B cell (primary cell): ENCODE measurements around the gene UTS2R. TPM values are rescaled to one million over a fixed set of nuclear protein-coding genes. Genes with fewer than 3 reads are reported as not detected.

Experiments
- ATAC-seq: fragments of 200-7000 bp; cut with Tn5 transposase; one replicate; pipeline ENCODE4 v1.10.0; 2021; ENCODE audit warnings: low read depth, mild to moderate bottlenecking, moderate number of reproducible peaks, moderate library complexity
- CTCF ChIA-PET: fragments of 350-600 bp; sonication (Branson Sonifier 250); formaldehyde crosslinking; loops from one replicate; lab custom pipeline; 2021; ENCODE audit warnings: antibody characterized with exemption, inconsistent platforms; lab: Charles Lee
- POLR2A ChIA-PET: fragments of 350-600 bp; sonication (Branson Sonifier 250); formaldehyde crosslinking; loops from one replicate; lab custom pipeline; 2021; ENCODE audit warnings: antibody characterized with exemption; lab: Charles Lee
- DNase-seq: peaks from one replicate; pipeline ENCODE4 v3.0.0; 2013
- H2AFZ ChIP-seq: 2 replicates; pipeline ENCODE4 v1.6.1; 2012; ENCODE audit warnings: mild to moderate bottlenecking, low read depth, low read length; ENCODE audit not compliant: insufficient read depth, poor library complexity, severe bottlenecking
- H3K27ac ChIP-seq, 2 donors: 1 replicate in 1 of 2; 2 replicates in 1 of 2; pipeline ENCODE4 v1.5.1; 2012 to 2013; ENCODE audit warnings: low read length in 2 of 2, mild to moderate bottlenecking in 2 of 2, moderate library complexity in 1 of 2
- H3K27me3 ChIP-seq, 4 experiments: fragments of 200-600 bp in 1 of 4; sonication (generic) in 1 of 4; replicated peaks in 1 of 4; 1 replicate in 2 of 4; 2 replicates in 2 of 4; pipeline versions ENCODE4 v1.6.1 to v1.7.0; 2013 to 2016; ENCODE audit warnings: low read length in 3 of 4, mild to moderate bottlenecking in 2 of 4, mixed read lengths in 1 of 4, moderate library complexity in 1 of 4; ENCODE audit not compliant: insufficient read depth in 4 of 4, control insufficient read depth in 3 of 4; ENCODE audit errors: control extremely low read depth in 1 of 4
- H3K36me3 ChIP-seq, 2 experiments: replicated peaks in 1 of 2; 1 replicate in 1 of 2; 2 replicates in 1 of 2; pipeline versions ENCODE4 v1.6.1 to v1.7.1; 2013; ENCODE audit warnings: low read length in 1 of 2; ENCODE audit not compliant: insufficient read depth in 2 of 2, control insufficient read depth in 1 of 2; ENCODE audit errors: control extremely low read depth in 1 of 2, extremely low read depth in 1 of 2
- H3K4me1 ChIP-seq, 2 donors: fragments of 200-600 bp in 1 of 2; sonication (generic) in 1 of 2; 1 replicate in 1 of 2; 2 replicates in 1 of 2; pipeline versions ENCODE4 v1.5.1 to v1.6.1; 2013 to 2017; ENCODE audit warnings: low read length in 2 of 2; ENCODE audit not compliant: control insufficient read depth in 2 of 2, insufficient read depth in 2 of 2
- H3K4me2 ChIP-seq: replicated peaks from 2 replicates; pipeline ENCODE3; 2012; ENCODE audit warnings: mild to moderate bottlenecking, low read depth, low read length; ENCODE audit not compliant: poor library complexity, severe bottlenecking
- H3K4me3 ChIP-seq, 5 experiments: fragments of 200-600 bp in 1 of 5; sonication (generic) in 1 of 5; 1 replicate in 3 of 5; 2 replicates in 2 of 5; pipeline versions ENCODE4 v1.5.1 to v1.7.0; 2011 to 2016; ENCODE audit warnings: low read length in 4 of 5, mild to moderate bottlenecking in 4 of 5, low read depth in 2 of 5, control low read depth in 1 of 5, moderate library complexity in 1 of 5; ENCODE audit not compliant: insufficient read depth in 1 of 5; ENCODE audit errors: control extremely low read depth in 1 of 5, extremely low read depth in 1 of 5
- H3K79me2 ChIP-seq: fragments of 200-600 bp; sonication (generic); one replicate; pipeline ENCODE4 v1.6.0; 2016; ENCODE audit warnings: low read length; ENCODE audit not compliant: control insufficient read depth, insufficient read depth
- H3K9ac ChIP-seq: fragments of 200-600 bp; sonication (generic); 2 replicates; pipeline ENCODE4 v1.6.1; 2017; ENCODE audit warnings: mild to moderate bottlenecking, low read length, moderate library complexity
- H3K9me3 ChIP-seq, 3 donors: one replicate each; pipeline versions ENCODE4 v1.6.1 to v1.7.1; 2013; ENCODE audit warnings: low read length in 2 of 3; ENCODE audit not compliant: control insufficient read depth in 2 of 3, insufficient read depth in 1 of 3; ENCODE audit errors: control extremely low read depth in 1 of 3
- H4K20me1 ChIP-seq: 2 replicates; pipeline ENCODE4 v1.6.0; 2012; ENCODE audit warnings: mild to moderate bottlenecking, low read length; ENCODE audit not compliant: insufficient read depth, control insufficient read depth, poor library complexity, severe bottlenecking
- H3K27ac Mint-ChIP-seq: one replicate; pipeline ENCODE4 v1.8.0; 2021; ENCODE audit warnings: mixed read lengths
- H3K27me3 Mint-ChIP-seq: one replicate; pipeline ENCODE4 v1.8.0; 2021; ENCODE audit warnings: mixed read lengths
- H3K4me1 Mint-ChIP-seq: one replicate; pipeline ENCODE4 v1.8.0; 2021; ENCODE audit warnings: mixed read lengths
- H3K4me3 Mint-ChIP-seq: one replicate; pipeline ENCODE4 v1.8.0; 2021; ENCODE audit warnings: mixed read lengths
- H3K9me3 Mint-ChIP-seq: one replicate; pipeline ENCODE4 v1.8.0; 2022; ENCODE audit warnings: mixed read lengths; ENCODE audit not compliant: insufficient read depth
- EZH2 ChIP-seq: IDR thresholded peaks from 2 replicates; pipeline ENCODE4 v1.6.1; 2012; ENCODE audit warnings: borderline replicate concordance, low read depth, mild to moderate bottlenecking, moderate library complexity, low read length; ENCODE audit not compliant: insufficient read depth, poor library complexity, severe bottlenecking
- WGBS: methylation state at CpG from one replicate; pipeline ENCODE4 v1.1.5; 2013; ENCODE audit warnings: missing lambda C conversion rate; ENCODE audit not compliant: insufficient coverage; 5-methylcytosine and 5-hydroxymethylcytosine counted together
- intact Hi-C: fragments of 100-400 bp; cut with micrococcal nuclease; formaldehyde crosslinking; loops from one replicate; pipeline ENCODE4 v1.10.0; 2022
- polyA plus RNA-seq: library from polyadenylated mRNA; depleted of rRNA; stranded (reverse); fragments of >200 nt; gene quantifications from 2 replicates; pipeline ENCODE4 v1.2.3, GENCODE V29; 2012
- total RNA-seq, 2 donors: library from RNA; stranded (reverse); fragments of 120-200 nt in 1 of 2; gene quantifications; 1 replicate in 1 of 2; 2 replicates in 1 of 2; pipeline versions ENCODE4 v1.2.3 to v1.2.4, GENCODE V29; 2013 to 2022
- TF ChIP-seq, protein P1 (sequence below): fragments of 200-600 bp; IDR thresholded peaks from one replicate; pipeline ENCODE4 v1.8.0; 2022; ENCODE audit warnings: antibody characterized with exemption, mild to moderate bottlenecking

Gene UTS2R
- total and polyA plus RNA-seq, 2 donors (not counting 1 experiment from before 2014, with no cell fraction given), result 0.86 TPM; not detected in 1

DNA sequence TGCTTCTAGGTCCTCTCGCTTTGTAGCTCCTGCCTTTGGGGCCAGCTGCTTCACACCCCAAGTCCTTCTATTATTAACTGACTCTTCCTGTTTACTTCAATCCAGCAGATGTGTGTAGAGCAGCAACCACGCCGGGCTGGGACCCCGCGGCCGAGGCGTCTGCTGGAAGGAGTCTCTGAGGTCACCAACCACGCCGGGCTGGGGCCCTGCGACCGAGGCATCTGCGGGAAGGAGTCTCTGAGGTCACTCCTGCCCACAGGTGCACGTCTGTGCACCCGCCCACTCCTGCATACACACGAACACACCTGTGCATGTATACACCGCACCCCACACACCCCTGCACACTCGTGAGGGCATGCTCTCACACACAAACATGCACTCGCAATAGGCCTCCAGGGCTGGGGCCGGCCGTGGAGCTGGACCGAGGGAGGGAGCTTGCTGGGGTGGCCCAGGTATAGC, 20.3 kb upstream of the UTS2R start:
- no peak overlapping the region for H3K9ac ChIP-seq
- H2AFZ ChIP-seq, result no peak overlapping the region
- H3K79me2 ChIP-seq, result no peaks in the 10 kb centered on the region
- H3K4me1 ChIP-seq, result peaks cover 12 to 17% of the 10 kb centered on the region in 2 donors
- ChIA-PET POLR2A (no interaction called here), CTCF (interaction anchor here (1.0 to 4.9 kb wide), 13 partner anchors 18 to 700 kb away, joined by 3 to 43 read pairs (median 5); partner anchors contain the start of gene SECTM1)
- no peaks in the 10 kb centered on the region for H3K9me3 ChIP-seq
- no peak overlapping the region for H3K27ac ChIP-seq
- no peaks in the 10 kb centered on the region for H4K20me1 ChIP-seq
- no peaks in the 10 kb centered on the region for H3K36me3 ChIP-seq
- WGBS, result 8% methylated on average over 20 of the region's 21 CpGs
- H3K4me3 ChIP-seq, result no peak overlapping the region
- no peak for TF ChIP-seq EZH2
- H3K27me3 ChIP-seq, result peaks cover 0 to 26% (median 4%) of the 10 kb centered on the region in 4 experiments
- DNase-seq (no peak), ATAC-seq (peak; percentile 13)
- Mint-ChIP-seq H3K4me3 (no peak overlapping the region), H3K27ac (peak overlapping the region; percentile 50), H3K4me1 (peaks cover 10% of the 10 kb centered on the region), H3K27me3 (peaks cover 18% of the 10 kb centered on the region), H3K9me3 (no peaks in the 10 kb centered on the region)
- peak overlapping the region; percentile 14 for H3K4me2 ChIP-seq
- intact Hi-C loops, result loop anchor here (1.0 kb wide), 2 partner anchors 143 to 203 kb away; no protein-coding TSS in a partner anchor

DNA sequence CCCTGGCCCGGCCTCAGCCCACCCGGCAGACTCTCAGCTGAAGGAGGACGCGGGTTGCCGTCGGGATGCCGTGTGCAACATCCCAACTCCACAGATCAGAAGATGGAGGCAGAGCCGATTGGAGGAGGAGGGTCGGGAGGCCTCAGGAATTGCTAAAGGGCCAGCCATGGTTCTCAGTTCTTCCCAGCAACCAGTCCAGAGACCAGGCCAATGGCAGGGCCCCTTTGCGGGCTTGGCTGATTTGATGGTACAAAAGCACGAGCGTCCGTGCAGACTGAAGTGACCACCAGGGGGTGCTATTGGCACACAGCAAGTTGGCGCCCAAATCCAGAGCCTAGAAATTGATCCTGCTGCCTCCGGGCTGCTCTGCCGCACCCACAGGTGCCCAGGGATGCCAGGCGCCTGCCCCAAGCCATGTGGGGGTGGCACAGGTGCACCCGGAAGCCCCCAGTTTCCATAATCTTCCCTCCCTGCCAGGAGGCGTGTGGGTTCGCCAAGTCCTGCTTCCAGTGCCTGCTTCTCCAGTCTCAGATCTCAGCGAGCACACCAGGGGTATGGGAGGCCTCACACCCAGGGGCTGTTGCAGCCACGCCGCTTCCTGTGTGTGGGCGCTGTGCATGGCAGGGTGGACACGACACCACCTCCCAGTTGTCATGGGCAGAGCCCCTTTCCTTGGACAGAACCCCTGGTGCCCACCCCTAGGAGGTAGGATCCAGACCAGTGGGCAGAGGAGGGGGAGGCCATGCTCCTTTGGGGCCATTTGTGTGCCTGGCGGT, 19.7 kb upstream of the UTS2R start:
- no peaks in the 10 kb centered on the region for H3K36me3 ChIP-seq
- no peaks in the 10 kb centered on the region for H3K79me2 ChIP-seq
- no peak overlapping the region for H3K4me3 Mint-ChIP-seq
- intact Hi-C loops, result loop anchor here (1.0 to 2.0 kb wide), 5 partner anchors 63 to 423 kb away; no protein-coding TSS in a partner anchor
- H3K27me3 ChIP-seq, result peaks cover 0 to 27% (median 6%) of the 10 kb centered on the region in 4 experiments
- peak; percentile 90 for ATAC-seq
- no peaks in the 10 kb centered on the region for H3K9me3 ChIP-seq
- peak overlapping the region; percentile 14 for H3K4me2 ChIP-seq
- CTCF ChIA-PET, result interaction anchor here (0.9 to 4.9 kb wide), 16 partner anchors 19 to 699 kb away, joined by 3 to 43 read pairs (median 5); partner anchors contain the start of gene SECTM1
- POLR2A ChIA-PET, result interaction anchor here (0.7 kb wide), 2 partner anchors 62 to 190 kb away, joined by 5 to 8 read pairs; no protein-coding TSS in a partner anchor
- no peak overlapping the region for H3K9ac ChIP-seq
- TF ChIP-seq, protein P1, sequence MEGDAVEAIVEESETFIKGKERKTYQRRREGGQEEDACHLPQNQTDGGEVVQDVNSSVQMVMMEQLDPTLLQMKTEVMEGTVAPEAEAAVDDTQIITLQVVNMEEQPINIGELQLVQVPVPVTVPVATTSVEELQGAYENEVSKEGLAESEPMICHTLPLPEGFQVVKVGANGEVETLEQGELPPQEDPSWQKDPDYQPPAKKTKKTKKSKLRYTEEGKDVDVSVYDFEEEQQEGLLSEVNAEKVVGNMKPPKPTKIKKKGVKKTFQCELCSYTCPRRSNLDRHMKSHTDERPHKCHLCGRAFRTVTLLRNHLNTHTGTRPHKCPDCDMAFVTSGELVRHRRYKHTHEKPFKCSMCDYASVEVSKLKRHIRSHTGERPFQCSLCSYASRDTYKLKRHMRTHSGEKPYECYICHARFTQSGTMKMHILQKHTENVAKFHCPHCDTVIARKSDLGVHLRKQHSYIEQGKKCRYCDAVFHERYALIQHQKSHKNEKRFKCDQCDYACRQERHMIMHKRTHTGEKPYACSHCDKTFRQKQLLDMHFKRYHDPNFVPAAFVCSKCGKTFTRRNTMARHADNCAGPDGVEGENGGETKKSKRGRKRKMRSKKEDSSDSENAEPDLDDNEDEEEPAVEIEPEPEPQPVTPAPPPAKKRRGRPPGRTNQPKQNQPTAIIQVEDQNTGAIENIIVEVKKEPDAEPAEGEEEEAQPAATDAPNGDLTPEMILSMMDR, result peak; percentile 97
- no peak for TF ChIP-seq EZH2
- H3K9me3 Mint-ChIP-seq, result no peaks in the 10 kb centered on the region
- no peak overlapping the region for H3K27ac ChIP-seq
- 45% methylated on average over 23 of the region's 26 CpGs for WGBS
- H3K27me3 Mint-ChIP-seq, result peaks cover 13% of the 10 kb centered on the region
- H3K4me1 Mint-ChIP-seq, result peaks cover 5% of the 10 kb centered on the region
- peaks cover 10 to 14% of the 10 kb centered on the region in 2 donors for H3K4me1 ChIP-seq
- peak; percentile 89 for DNase-seq
- H3K4me3 ChIP-seq, result no peak overlapping the region
- H2AFZ ChIP-seq, result no peak overlapping the region
- H4K20me1 ChIP-seq, result no peaks in the 10 kb centered on the region
- H3K27ac Mint-ChIP-seq, result no peak overlapping the region
